ENCODE data around the gene KRTAP10-7. TPM values are rescaled to one million over a fixed set of nuclear protein-coding genes. Genes with fewer than 3 reads are reported as not detected.
"Not testable (repeated sequence)": the region's sequence is repeated elsewhere in the genome, so short reads cannot be mapped to it uniquely, and the experiment has no call there.

KRTAP10-7 gene
- total RNA-seq, 2 donors from 2014 or later = not detected

- DNase-seq (no peak), ATAC-seq (no peak)
- H3K27me3 Mint-ChIP-seq = peaks cover 43% of the 10 kb centered on the region
- no peak overlapping the region for H3K4me3 Mint-ChIP-seq
- H3K9me3 ChIP-seq (ENCODE audit: control insufficient read depth, low read length, poor library complexity, severe bottlenecking) = no peaks in the 10 kb centered on the region
- H3K4me1 Mint-ChIP-seq = peaks cover 5% of the 10 kb centered on the region
- H3K27ac Mint-ChIP-seq = no peak overlapping the region
- peaks cover 3% of the 10 kb centered on the region for H3K36me3 Mint-ChIP-seq (ENCODE audit: low read depth)
Measured at GRCh38 chr21:44589094-44589493, 11.3 kb upstream of the KRTAP10-7 start.

- no peak overlapping the region for H3K4me3 Mint-ChIP-seq
- peaks cover 3% of the 10 kb centered on the region for H3K36me3 Mint-ChIP-seq (ENCODE audit: low read depth)
- H3K9me3 ChIP-seq (ENCODE audit: control insufficient read depth, low read length, poor library complexity, severe bottlenecking) = no peaks in the 10 kb centered on the region
- peaks cover 38% of the 10 kb centered on the region for H3K27me3 Mint-ChIP-seq
- no peaks in the 10 kb centered on the region for H3K4me1 Mint-ChIP-seq
- DNase-seq = no peak
- no peak overlapping the region for H3K27ac Mint-ChIP-seq
- no peak for ATAC-seq
Measured at GRCh38 chr21:44589586-44590305, 10.7 kb upstream of the KRTAP10-7 start.

GRCh38 chr21:44590311-44590721, 10.1 kb upstream of the KRTAP10-7 start:
- Mint-ChIP-seq H3K36me3 (ENCODE audit: low read depth) (peaks cover 5% of the 10 kb centered on the region), H3K4me3 (no peak overlapping the region), H3K4me1 (peaks cover 3% of the 10 kb centered on the region), H3K27ac (no peak overlapping the region), H3K27me3 (peaks cover 36% of the 10 kb centered on the region)
- DNase-seq (no peak), ATAC-seq (no peak)
- no peaks in the 10 kb centered on the region for H3K9me3 ChIP-seq (ENCODE audit: control insufficient read depth, low read length, poor library complexity, severe bottlenecking)

- not testable (repeated sequence) for H3K9me3 ChIP-seq (ENCODE audit: control insufficient read depth, low read length, poor library complexity, severe bottlenecking); H3K4me3 Mint-ChIP-seq; H3K4me1 Mint-ChIP-seq; DNase-seq; H3K36me3 Mint-ChIP-seq (ENCODE audit: low read depth); ATAC-seq
- H3K27me3 Mint-ChIP-seq = peaks cover 28% of the 10 kb centered on the region
- peak overlapping the region; percentile 27 for H3K27ac Mint-ChIP-seq
Measured at GRCh38 chr21:44590897-44591800, 9.2 kb upstream of the KRTAP10-7 start.

GRCh38 chr21:44591801-44592130, 8.6 kb upstream of the KRTAP10-7 start:
- H3K27ac Mint-ChIP-seq; H3K9me3 ChIP-seq (ENCODE audit: control insufficient read depth, low read length, poor library complexity, severe bottlenecking); H3K36me3 Mint-ChIP-seq (ENCODE audit: low read depth); H3K4me3 Mint-ChIP-seq; ATAC-seq; H3K4me1 Mint-ChIP-seq; DNase-seq: not testable (repeated sequence)
- H3K27me3 Mint-ChIP-seq = peaks cover 21% of the 10 kb centered on the region

GRCh38 chr21:44592446-44593311, 7.7 kb upstream of the KRTAP10-7 start, which contains the start of gene KRTAP10-6:
KRTAP10-6 (minus strand) TSS chr21:44592505; CDS start chr21:44592484, 21 bp downstream.
- no peaks in the 10 kb centered on the region for H3K9me3 ChIP-seq (ENCODE audit: control insufficient read depth, low read length, poor library complexity, severe bottlenecking)
- Mint-ChIP-seq H3K4me3 (no peak within 1 kb of the TSS), H3K36me3 (ENCODE audit: low read depth) (peaks cover 2% of the 10 kb centered on the region), H3K4me1 (peaks cover 5% of the 10 kb centered on the region), H3K27me3 (peaks cover 15% of the 10 kb centered on the region), H3K27ac (peak within 1 kb of the TSS; percentile 27)
- no peak for ATAC-seq
- no peak for DNase-seq

- no peaks in the 10 kb centered on the region for H3K9me3 ChIP-seq (ENCODE audit: control insufficient read depth, low read length, poor library complexity, severe bottlenecking)
- peaks cover 15% of the 10 kb centered on the region for H3K27me3 Mint-ChIP-seq
- ATAC-seq (no peak), DNase-seq (no peak)
- H3K36me3 Mint-ChIP-seq (ENCODE audit: low read depth) = peaks cover 2% of the 10 kb centered on the region
- H3K27ac Mint-ChIP-seq = peak overlapping the region; percentile 24
- peaks cover 5% of the 10 kb centered on the region for H3K4me1 Mint-ChIP-seq
- H3K4me3 Mint-ChIP-seq = no peak overlapping the region
Measured at GRCh38 chr21:44593598-44594405, 6.6 kb upstream of the KRTAP10-7 start.

GRCh38 chr21:44594406-44594916, 5.9 kb upstream of the KRTAP10-7 start:
- Mint-ChIP-seq H3K27me3 (peaks cover 12% of the 10 kb centered on the region), H3K27ac (peak overlapping the region; percentile 79), H3K36me3 (ENCODE audit: low read depth) (peaks cover 2% of the 10 kb centered on the region), H3K4me1 (peaks cover 5% of the 10 kb centered on the region), H3K4me3 (no peak overlapping the region)
- DNase-seq = no peak
- no peak for ATAC-seq
- no peaks in the 10 kb centered on the region for H3K9me3 ChIP-seq (ENCODE audit: control insufficient read depth, low read length, poor library complexity, severe bottlenecking)

GRCh38 chr21:44595524-44595923, 4.9 kb upstream of the KRTAP10-7 start:
- peak overlapping the region; percentile 79 for H3K27ac Mint-ChIP-seq
- peaks cover 8% of the 10 kb centered on the region for H3K4me1 Mint-ChIP-seq
- H3K36me3 Mint-ChIP-seq (ENCODE audit: low read depth) = peaks cover 2% of the 10 kb centered on the region

GRCh38 chr21:44596068-44596725, 4.2 kb upstream of the KRTAP10-7 start:
- Mint-ChIP-seq H3K36me3 (ENCODE audit: low read depth) (peaks cover 2% of the 10 kb centered on the region), H3K27ac (no peak overlapping the region), H3K4me3 (no peak overlapping the region), H3K27me3 (peaks cover 9% of the 10 kb centered on the region), H3K4me1 (peaks cover 8% of the 10 kb centered on the region)
- no peak for ATAC-seq
- no peak for DNase-seq
- H3K9me3 ChIP-seq (ENCODE audit: control insufficient read depth, low read length, poor library complexity, severe bottlenecking) = no peaks in the 10 kb centered on the region

More at GRCh38 chr21:44595524-44595923, 4.9 kb upstream of the KRTAP10-7 start:
- ATAC-seq = no peak
- Mint-ChIP-seq H3K4me3 (no peak overlapping the region), H3K27me3 (peaks cover 5% of the 10 kb centered on the region)
- H3K9me3 ChIP-seq (ENCODE audit: control insufficient read depth, low read length, poor library complexity, severe bottlenecking) = no peaks in the 10 kb centered on the region
- no peak for DNase-seq

- H3K4me3 Mint-ChIP-seq = no peak overlapping the region
- H3K4me1 Mint-ChIP-seq = peaks cover 13% of the 10 kb centered on the region
- H3K36me3 Mint-ChIP-seq (ENCODE audit: low read depth) = peaks cover 4% of the 10 kb centered on the region
- DNase-seq (no peak), ATAC-seq (no peak)
- H3K27me3 Mint-ChIP-seq = peaks cover 12% of the 10 kb centered on the region
- H3K27ac Mint-ChIP-seq = no peak overlapping the region
- H3K9me3 ChIP-seq (ENCODE audit: control insufficient read depth, low read length, poor library complexity, severe bottlenecking) = no peaks in the 10 kb centered on the region
Measured at GRCh38 chr21:44598061-44598460, 2.3 kb upstream of the KRTAP10-7 start.
